ENCODE data around the gene SOS1. TPM values are rescaled to one million over a fixed set of nuclear protein-coding genes. Genes with fewer than 3 reads are reported as not detected.

The SOS1 gene
- total RNA-seq, 1 donor from 2014 or later = 20.6 TPM

GRCh38 chr2:39109537-39109936 is 11.3 kb downstream of the SOS1 start:
- H3K4me1 ChIP-seq = peaks cover 47% of the 10 kb centered on the region
- no peak overlapping the region for H3K27ac ChIP-seq (replicated peaks)
- H3K36me3 ChIP-seq = peaks cover 9% of the 10 kb centered on the region
- H3K27me3 ChIP-seq (ENCODE audit: low read depth) = no peaks in the 10 kb centered on the region
- no peak overlapping the region for H3K4me3 ChIP-seq
- TF ChIP-seq CTCF (IDR thresholded peaks at IDR 0.05; ENCODE audit: borderline replicate concordance) = no peak
- DNase-seq = no peak
- no peaks in the 10 kb centered on the region for H3K9me3 ChIP-seq (replicated peaks)
- intact Hi-C loops (cut with micrococcal nuclease) = no loop called here

GRCh38 chr2:39108377-39108776 is 12.5 kb downstream of the SOS1 start:
- TF ChIP-seq CTCF (IDR thresholded peaks at IDR 0.05; ENCODE audit: borderline replicate concordance) = no peak
- Histone ChIP-seq H3K9me3 (replicated peaks) (no peaks in the 10 kb centered on the region), H3K27ac (replicated peaks) (no peak overlapping the region), H3K4me3 (no peak overlapping the region), H3K27me3 (ENCODE audit: low read depth) (no peaks in the 10 kb centered on the region), H3K36me3 (peaks cover 9% of the 10 kb centered on the region), H3K4me1 (peaks cover 37% of the 10 kb centered on the region)
- no peak for DNase-seq
- intact Hi-C loops (cut with micrococcal nuclease) = no loop called here

DNA sequence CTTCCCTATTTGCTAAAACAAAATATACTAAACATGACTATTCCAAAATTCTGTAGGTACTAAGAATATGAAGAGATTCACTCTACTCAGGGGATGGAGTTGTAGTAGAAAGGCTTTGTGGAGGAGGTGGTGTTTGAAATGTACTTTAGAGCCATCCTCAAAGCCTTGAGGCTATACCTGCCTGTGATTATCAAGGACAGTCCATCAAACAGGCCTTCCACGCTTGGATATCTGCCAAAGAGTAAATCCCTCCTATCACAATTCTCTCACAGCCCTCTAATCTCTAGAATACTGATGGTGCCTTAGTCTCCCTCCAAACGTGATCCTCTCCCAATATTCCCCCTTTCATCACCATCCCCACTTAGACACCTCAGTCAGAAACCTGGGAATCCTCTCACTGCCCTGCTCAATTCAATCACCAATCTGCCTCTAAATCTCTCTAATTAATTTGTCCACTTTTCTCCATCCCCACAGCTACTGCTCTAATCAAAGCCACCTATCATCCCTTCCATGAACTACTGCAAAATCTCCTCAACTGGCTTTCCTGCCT is 13.1 kb downstream of the SOS1 start:
- no peak for DNase-seq
- Histone ChIP-seq H3K36me3 (peaks cover 7% of the 10 kb centered on the region), H3K27me3 (ENCODE audit: low read depth) (no peaks in the 10 kb centered on the region), H3K9me3 (replicated peaks) (no peaks in the 10 kb centered on the region), H3K27ac (replicated peaks) (no peak overlapping the region), H3K4me1 (peaks cover 34% of the 10 kb centered on the region), H3K4me3 (no peak overlapping the region)
- TF ChIP-seq CTCF (IDR thresholded peaks at IDR 0.05; ENCODE audit: borderline replicate concordance) = no peak
- intact Hi-C loops (cut with micrococcal nuclease) = no loop called here

DNA sequence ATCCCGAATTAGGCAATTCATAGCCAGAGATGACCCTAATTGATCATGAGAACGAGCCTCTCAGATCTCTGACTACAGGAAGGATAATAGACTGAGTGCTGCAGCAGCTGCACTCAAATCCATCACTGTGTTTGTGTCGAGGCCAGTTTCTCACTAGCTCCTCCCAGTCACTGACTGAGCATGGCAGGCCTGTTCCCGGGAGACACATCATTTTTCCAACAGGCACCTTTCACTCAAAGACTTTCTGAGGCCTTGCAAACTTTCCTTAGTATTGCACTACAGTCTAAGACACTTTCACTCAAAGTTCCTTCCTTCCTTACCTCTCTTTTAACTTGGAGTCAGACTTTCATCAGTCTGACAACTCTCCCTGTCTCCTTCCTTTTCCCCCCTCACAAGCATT is 13.7 kb downstream of the SOS1 start:
- H3K27ac ChIP-seq (replicated peaks) = no peak overlapping the region
- H3K4me3 ChIP-seq = no peak overlapping the region
- intact Hi-C loops (cut with micrococcal nuclease) = no loop called here
- no peaks in the 10 kb centered on the region for H3K9me3 ChIP-seq (replicated peaks)
- H3K36me3 ChIP-seq = peaks cover under 1% of the 10 kb centered on the region
- peaks cover 34% of the 10 kb centered on the region for H3K4me1 ChIP-seq
- no peak for TF ChIP-seq CTCF (IDR thresholded peaks at IDR 0.05; ENCODE audit: borderline replicate concordance)
- no peak for DNase-seq
- H3K27me3 ChIP-seq (ENCODE audit: low read depth) = no peaks in the 10 kb centered on the region

DNA sequence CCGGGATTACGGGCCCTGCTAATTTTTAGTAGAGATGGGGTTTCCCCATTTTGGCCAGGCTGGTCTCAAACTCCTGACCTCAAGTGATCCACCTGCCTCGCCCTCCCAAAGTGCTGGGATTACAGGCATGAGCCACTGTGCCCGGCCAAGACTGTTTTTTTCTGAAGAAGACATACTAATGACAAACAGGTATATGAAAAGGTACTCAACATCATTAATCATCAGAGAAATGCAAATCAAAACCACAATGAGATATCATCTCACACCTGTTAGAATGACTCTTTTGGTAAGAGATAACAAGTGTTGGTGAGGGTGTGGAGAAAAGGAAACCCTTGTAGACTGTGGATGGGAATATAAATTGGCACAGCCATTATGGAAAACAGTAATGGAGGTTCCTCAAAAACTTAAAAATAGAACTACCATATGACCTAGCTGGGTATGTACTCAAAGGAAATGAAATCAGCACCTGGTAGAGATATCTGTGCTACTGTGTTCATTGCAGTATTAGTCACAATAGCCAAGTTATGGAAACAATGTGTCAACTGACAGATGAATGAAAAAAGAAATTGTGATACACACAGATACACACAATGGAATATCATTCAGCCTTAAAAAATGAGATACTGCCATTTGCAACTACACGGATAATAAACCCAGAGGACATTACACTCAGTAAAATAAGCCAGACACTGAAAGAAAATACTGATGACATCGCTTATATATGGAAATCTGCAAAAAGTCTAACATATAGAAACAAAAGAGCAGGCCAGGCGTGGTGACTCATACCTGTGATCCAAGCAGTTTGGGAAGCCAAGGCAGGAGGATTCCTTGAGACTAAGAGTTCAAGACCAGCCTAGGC is 20.8 kb downstream of the SOS1 start:
- no peak for TF ChIP-seq CTCF (IDR thresholded peaks at IDR 0.05; ENCODE audit: borderline replicate concordance)
- H3K4me1 ChIP-seq = peaks cover 56% of the 10 kb centered on the region
- no peak overlapping the region for H3K4me3 ChIP-seq
- H3K9me3 ChIP-seq (replicated peaks) = no peaks in the 10 kb centered on the region
- H3K27ac ChIP-seq (replicated peaks) = no peak overlapping the region
- H3K27me3 ChIP-seq (ENCODE audit: low read depth) = no peaks in the 10 kb centered on the region
- DNase-seq = no peak
- intact Hi-C loops (cut with micrococcal nuclease) = no loop called here
- no peaks in the 10 kb centered on the region for H3K36me3 ChIP-seq
